Thyroid gland (tissue), 4 donors: ENCODE results near the gene CPNE9. TPM values are rescaled to one million over a fixed set of nuclear protein-coding genes. Genes with fewer than 3 reads are reported as not detected.
A peak's percentile ranks its signal among the peaks of the same experiment; 100 is the strongest.

Experiments used
- DNase-seq, 2 donors: peaks; one replicate each; pipeline ENCODE4 v3.0.0-alpha.2; 2019
- H3K27ac ChIP-seq, 3 donors: fragments of 200-600 bp; sonication (generic); 1 replicate in 2 of 3; 2 replicates in 1 of 3; pipeline ENCODE4 v1.5.1; 2016 to 2019; ENCODE audit warnings: mild to moderate bottlenecking in 1 of 3, moderate library complexity in 1 of 3
- H3K27me3 ChIP-seq: fragments of 200-600 bp; sonication (generic); one replicate; pipeline ENCODE4 v1.5.1; 2019
- H3K36me3 ChIP-seq, 2 donors: fragments of 200-600 bp; sonication (generic); one replicate each; pipeline ENCODE4 v1.5.1; 2016 to 2019
- H3K4me1 ChIP-seq, 2 donors: fragments of 200-600 bp; sonication (generic); one replicate each; pipeline ENCODE4 v1.5.1; 2017 to 2019
- H3K4me3 ChIP-seq, 3 donors: fragments of 200-600 bp; sonication (generic); replicated peaks in 1 of 3; 1 replicate in 2 of 3; 2 replicates in 1 of 3; pipeline ENCODE4 v1.5.1; 2016; ENCODE audit warnings: mild to moderate bottlenecking in 1 of 3
- H3K9me3 ChIP-seq: fragments of 200-600 bp; sonication (generic); one replicate; pipeline ENCODE4 v1.5.1; 2017
- CTCF ChIP-seq, 6 experiments: fragments of 200-600 bp in 3 of 6; fragments of 450-650 bp in 3 of 6; sonication (generic) in 3 of 6; IDR thresholded peaks; one replicate each; pipeline ENCODE4 v1.5.1; 2016 to 2019; ENCODE audit warnings: antibody characterized with exemption in 6 of 6, mild to moderate bottlenecking in 2 of 6, inconsistent platforms in 1 of 6, moderate library complexity in 1 of 6
- POLR2A ChIP-seq, 2 donors: fragments of 450-650 bp; IDR thresholded peaks; one replicate each; pipeline ENCODE4 v1.6.1; 2017; ENCODE audit warnings: antibody characterized with exemption in 2 of 2, mild to moderate bottlenecking in 2 of 2, moderate library complexity in 1 of 2
- WGBS, 2 donors: methylation state at CpG; one replicate each; pipeline ENCODE4 v1.1.5; 2017; 5-methylcytosine and 5-hydroxymethylcytosine counted together
- intact Hi-C: fragments of 100-400 bp; cut with DNase I; formaldehyde crosslinking; loops from one replicate; pipeline ENCODE4 v1.15.1; 2023
- total RNA-seq, 4 donors: library from RNA; depleted of rRNA; stranded (reverse); fragments of >200 nt; gene quantifications; one replicate each; pipeline ENCODE4 v1.2.3, GENCODE V29; 2016

Gene CPNE9
- total RNA-seq, 4 donors from 2014 or later: not detected

- TF ChIP-seq POLR2A (IDR thresholded peaks at IDR 0.05): no peak
- TF ChIP-seq CTCF (IDR thresholded peaks at IDR 0.05): no peak
- no peak overlapping the region for H3K27ac ChIP-seq
Measured at GRCh38 chr3:9727743-9728142, 24.1 kb downstream of the CPNE9 start.

GRCh38 chr3:9729419-9729818, 25.8 kb downstream of the CPNE9 start:
- 89% methylated on average over 10 of the region's 10 CpGs for WGBS, 2 donors
- TF ChIP-seq POLR2A (IDR thresholded peaks at IDR 0.05): no peak
- TF ChIP-seq CTCF (IDR thresholded peaks at IDR 0.05): no peak
- Histone ChIP-seq H3K27me3 (no peaks in the 10 kb centered on the region), H3K27ac (no peak overlapping the region), H3K36me3 (peaks cover 0 to 4% of the 10 kb centered on the region in 2 donors), H3K4me3 (no peak overlapping the region), H3K4me1 (peaks cover 19 to 20% of the 10 kb centered on the region in 2 donors), H3K9me3 (no peaks in the 10 kb centered on the region)
- intact Hi-C loops: no loop called here
- no peak for DNase-seq

More at GRCh38 chr3:9727743-9728142, 24.1 kb downstream of the CPNE9 start:
- intact Hi-C loops: no loop called here
- H3K4me1 ChIP-seq: peaks cover 10 to 11% of the 10 kb centered on the region in 2 donors
- no peak for DNase-seq
- no peaks in the 10 kb centered on the region for H3K27me3 ChIP-seq
- no peaks in the 10 kb centered on the region for H3K9me3 ChIP-seq
- no peak overlapping the region for H3K4me3 ChIP-seq
- no peaks in the 10 kb centered on the region for H3K36me3 ChIP-seq
- 90 to 93% methylated on average over 2 of the region's 2 CpGs for WGBS, 2 donors

- TF ChIP-seq CTCF (IDR thresholded peaks at IDR 0.05): peak in 1 of 6 experiments; percentile 4
- no peak for TF ChIP-seq POLR2A (IDR thresholded peaks at IDR 0.05)
- 1 to 2% methylated on average over 16 of the region's 17 CpGs for WGBS, 2 donors
Measured at GRCh38 chr3:9730657-9731205, 27.1 kb downstream of the CPNE9 start.

GRCh38 chr3:9731206-9732079, 27.8 kb downstream of the CPNE9 start, which contains the start of gene BRPF1:
BRPF1 (plus strand) TSS chr3:9731735; CDS start chr3:9734141, 2,406 bp downstream.
- peaks cover 11 to 12% of the 10 kb centered on the region in 2 donors for H3K36me3 ChIP-seq
- no peaks in the 10 kb centered on the region for H3K9me3 ChIP-seq
- TF ChIP-seq CTCF (IDR thresholded peaks at IDR 0.05) (peak in 1 of 6 experiments; percentile 19), POLR2A (IDR thresholded peaks at IDR 0.05) (peak in 1 of 2 donors; percentile 58)
- peak; percentile 100 for DNase-seq
- no peaks in the 10 kb centered on the region for H3K27me3 ChIP-seq
- WGBS, 2 donors: 1% methylated on average over 22 to 50 of the region's 88 CpGs
- peak within 1 kb of the TSS; percentile 92 to 100 (median 99) for H3K27ac ChIP-seq
- H3K4me1 ChIP-seq: peaks cover 19 to 20% of the 10 kb centered on the region in 2 donors
- H3K4me3 ChIP-seq: peak within 1 kb of the TSS; percentile 29 to 99 (median 91)
- intact Hi-C loops: loop anchor here (2.0 to 10.0 kb wide), 2 partner anchors 17 to 227 kb away; partner anchors contain the start of gene OGG1

More at GRCh38 chr3:9730657-9731205, 27.1 kb downstream of the CPNE9 start:
- no peak for DNase-seq
- H3K9me3 ChIP-seq: no peaks in the 10 kb centered on the region
- peak overlapping the region in 1 of 3 donors; percentile 99 for H3K4me3 ChIP-seq
- no peaks in the 10 kb centered on the region for H3K27me3 ChIP-seq
- H3K27ac ChIP-seq: peak overlapping the region; percentile 72 to 100 (median 92)
- intact Hi-C loops: loop anchor here (10.0 kb wide), 1 partner anchor 226 kb away; no protein-coding TSS in a partner anchor
- peaks cover 19 to 20% of the 10 kb centered on the region in 2 donors for H3K4me1 ChIP-seq
- H3K36me3 ChIP-seq: peaks cover 8 to 11% of the 10 kb centered on the region in 2 donors
